Measurements from ENCODE around the gene APOB. TPM values are rescaled to one million over a fixed set of nuclear protein-coding genes. Genes with fewer than 3 reads are reported as not detected.

The APOB gene
- total RNA-seq, 1 experiment from 2014 or later, result 1.5 TPM

DNA sequence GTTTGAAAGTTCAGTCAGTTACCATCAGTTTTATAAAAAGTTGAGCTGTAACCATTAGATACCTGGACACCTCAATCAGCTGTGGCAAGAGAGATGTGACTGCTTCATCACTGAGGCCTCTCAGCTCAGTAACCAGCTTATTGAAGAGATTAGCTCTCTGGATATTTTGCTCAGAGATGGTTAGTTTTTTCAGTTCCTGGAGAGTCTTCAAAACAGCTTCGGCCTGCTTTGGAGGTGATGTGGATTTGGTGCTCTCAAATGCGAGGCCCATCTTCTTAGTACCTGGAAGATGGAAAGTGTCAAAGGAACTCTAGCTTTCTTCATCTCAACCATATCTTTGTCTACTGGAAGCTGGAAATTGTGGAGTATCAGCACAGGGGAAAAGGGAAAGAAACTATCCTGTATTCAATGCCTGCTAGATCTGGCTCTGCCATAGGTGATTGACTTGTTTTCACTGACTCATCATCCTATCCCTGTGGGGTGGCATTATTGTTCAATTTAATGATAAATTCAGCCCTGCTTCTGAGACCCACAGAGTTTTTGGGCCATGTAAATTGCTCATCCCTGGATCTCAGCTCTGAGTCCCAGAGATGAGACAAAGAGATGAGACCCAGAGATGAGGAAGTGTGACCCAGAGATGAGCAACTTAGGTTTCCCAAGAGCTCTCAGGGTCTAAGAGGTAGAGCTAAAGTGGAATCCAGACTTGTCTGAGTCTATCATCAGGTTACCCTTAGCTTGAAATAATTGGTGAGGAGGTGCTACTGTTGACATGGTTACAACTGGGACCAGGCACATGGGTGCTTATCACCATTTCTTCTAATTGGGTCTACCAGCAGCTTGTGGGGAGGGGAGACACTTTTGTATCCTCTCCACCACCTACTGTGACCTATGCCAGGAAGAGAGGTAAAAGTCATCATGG is 10.4 kb downstream of the APOB start (continued):
- TF ChIP-seq, protein P1, sequence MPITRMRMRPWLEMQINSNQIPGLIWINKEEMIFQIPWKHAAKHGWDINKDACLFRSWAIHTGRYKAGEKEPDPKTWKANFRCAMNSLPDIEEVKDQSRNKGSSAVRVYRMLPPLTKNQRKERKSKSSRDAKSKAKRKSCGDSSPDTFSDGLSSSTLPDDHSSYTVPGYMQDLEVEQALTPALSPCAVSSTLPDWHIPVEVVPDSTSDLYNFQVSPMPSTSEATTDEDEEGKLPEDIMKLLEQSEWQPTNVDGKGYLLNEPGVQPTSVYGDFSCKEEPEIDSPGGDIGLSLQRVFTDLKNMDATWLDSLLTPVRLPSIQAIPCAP (CRISPR knock-in tag; IDR thresholded peaks at IDR 0.05), result no peak
- TF ChIP-seq, protein P2, sequence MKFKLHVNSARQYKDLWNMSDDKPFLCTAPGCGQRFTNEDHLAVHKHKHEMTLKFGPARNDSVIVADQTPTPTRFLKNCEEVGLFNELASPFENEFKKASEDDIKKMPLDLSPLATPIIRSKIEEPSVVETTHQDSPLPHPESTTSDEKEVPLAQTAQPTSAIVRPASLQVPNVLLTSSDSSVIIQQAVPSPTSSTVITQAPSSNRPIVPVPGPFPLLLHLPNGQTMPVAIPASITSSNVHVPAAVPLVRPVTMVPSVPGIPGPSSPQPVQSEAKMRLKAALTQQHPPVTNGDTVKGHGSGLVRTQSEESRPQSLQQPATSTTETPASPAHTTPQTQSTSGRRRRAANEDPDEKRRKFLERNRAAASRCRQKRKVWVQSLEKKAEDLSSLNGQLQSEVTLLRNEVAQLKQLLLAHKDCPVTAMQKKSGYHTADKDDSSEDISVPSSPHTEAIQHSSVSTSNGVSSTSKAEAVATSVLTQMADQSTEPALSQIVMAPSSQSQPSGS (CRISPR knock-in tag; IDR thresholded peaks at IDR 0.05; ENCODE audit: borderline replicate concordance, low read depth), result no peak

DNA sequence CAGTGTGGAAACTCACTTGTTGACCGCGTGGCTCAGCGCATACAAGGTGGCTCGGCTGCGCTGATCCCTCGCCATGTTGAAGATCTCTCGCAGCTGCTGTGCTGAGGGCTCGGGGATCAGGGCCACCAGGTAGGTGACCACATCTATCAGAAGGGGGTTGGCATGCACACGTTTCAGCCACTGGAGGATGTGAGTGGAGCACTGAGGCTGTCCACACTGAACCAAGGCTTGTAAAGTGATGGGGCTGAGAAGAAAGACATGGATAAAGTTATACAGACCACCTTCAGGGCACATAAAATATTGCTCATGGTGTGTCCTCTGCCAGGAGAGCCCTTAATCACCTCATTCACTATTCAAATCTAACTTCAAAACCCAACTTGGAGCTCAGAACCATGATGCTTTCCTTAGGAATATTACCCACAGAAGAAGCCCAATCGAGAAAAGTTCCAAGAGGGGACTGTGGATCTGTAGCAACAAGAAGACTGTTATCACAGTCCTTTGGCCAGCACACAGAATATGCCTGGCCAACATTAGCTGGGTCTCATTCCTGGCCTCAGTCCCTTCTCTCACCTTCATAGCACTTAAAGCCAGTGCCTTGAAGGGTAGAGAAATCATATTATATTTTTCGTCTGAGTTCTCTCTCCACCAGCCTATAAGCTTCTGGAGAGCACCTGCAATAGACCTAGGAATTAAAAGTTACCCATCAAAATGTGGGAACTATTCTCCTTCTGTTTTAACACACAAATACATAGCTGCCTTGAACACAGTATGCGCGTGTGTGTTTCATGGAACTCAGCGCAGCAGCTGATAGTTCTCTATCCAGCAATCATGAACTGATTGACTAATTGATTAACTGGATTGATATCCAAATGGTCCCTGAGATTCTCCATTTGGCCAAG is 11.3 kb downstream of the APOB start:
- DNase-seq (ENCODE audit: low spot score) (no peak), ATAC-seq (no peak)
- Mint-ChIP-seq H3K9me3 (peaks cover 8% of the 10 kb centered on the region; the same call in 1 of the 2 replicates), H3K4me1 (no peaks in the 10 kb centered on the region), H3K36me3 (no peaks in the 10 kb centered on the region), H3K4me3 (no peak overlapping the region), H3K27me3 (ENCODE audit: low read depth) (no peaks in the 10 kb centered on the region), H3K27ac (no peak overlapping the region)
- CTCF ChIA-PET, result interaction anchor here (1.1 kb wide), 1 partner anchor 250 kb away, joined by 3 read pairs; no protein-coding TSS in a partner anchor
- POLR2A ChIA-PET, result no interaction called here
- TF ChIP-seq, protein P3, sequence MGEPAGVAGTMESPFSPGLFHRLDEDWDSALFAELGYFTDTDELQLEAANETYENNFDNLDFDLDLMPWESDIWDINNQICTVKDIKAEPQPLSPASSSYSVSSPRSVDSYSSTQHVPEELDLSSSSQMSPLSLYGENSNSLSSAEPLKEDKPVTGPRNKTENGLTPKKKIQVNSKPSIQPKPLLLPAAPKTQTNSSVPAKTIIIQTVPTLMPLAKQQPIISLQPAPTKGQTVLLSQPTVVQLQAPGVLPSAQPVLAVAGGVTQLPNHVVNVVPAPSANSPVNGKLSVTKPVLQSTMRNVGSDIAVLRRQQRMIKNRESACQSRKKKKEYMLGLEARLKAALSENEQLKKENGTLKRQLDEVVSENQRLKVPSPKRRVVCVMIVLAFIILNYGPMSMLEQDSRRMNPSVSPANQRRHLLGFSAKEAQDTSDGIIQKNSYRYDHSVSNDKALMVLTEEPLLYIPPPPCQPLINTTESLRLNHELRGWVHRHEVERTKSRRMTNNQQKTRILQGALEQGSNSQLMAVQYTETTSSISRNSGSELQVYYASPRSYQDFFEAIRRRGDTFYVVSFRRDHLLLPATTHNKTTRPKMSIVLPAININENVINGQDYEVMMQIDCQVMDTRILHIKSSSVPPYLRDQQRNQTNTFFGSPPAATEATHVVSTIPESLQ (CRISPR knock-in tag; IDR thresholded peaks at IDR 0.05), result no peak
- TF ChIP-seq PRRX2 (CRISPR knock-in tag; IDR thresholded peaks at IDR 0.05) (no peak), SMAD4 (CRISPR knock-in tag; IDR thresholded peaks at IDR 0.05) (no peak), ELF4 (CRISPR knock-in tag; IDR thresholded peaks at IDR 0.05; ENCODE audit: low read depth) (no peak), HMGA2 (CRISPR knock-in tag; IDR thresholded peaks at IDR 0.05) (no peak), ZNF416 (CRISPR knock-in tag; IDR thresholded peaks at IDR 0.05) (no peak)
- TF ChIP-seq, protein P4, sequence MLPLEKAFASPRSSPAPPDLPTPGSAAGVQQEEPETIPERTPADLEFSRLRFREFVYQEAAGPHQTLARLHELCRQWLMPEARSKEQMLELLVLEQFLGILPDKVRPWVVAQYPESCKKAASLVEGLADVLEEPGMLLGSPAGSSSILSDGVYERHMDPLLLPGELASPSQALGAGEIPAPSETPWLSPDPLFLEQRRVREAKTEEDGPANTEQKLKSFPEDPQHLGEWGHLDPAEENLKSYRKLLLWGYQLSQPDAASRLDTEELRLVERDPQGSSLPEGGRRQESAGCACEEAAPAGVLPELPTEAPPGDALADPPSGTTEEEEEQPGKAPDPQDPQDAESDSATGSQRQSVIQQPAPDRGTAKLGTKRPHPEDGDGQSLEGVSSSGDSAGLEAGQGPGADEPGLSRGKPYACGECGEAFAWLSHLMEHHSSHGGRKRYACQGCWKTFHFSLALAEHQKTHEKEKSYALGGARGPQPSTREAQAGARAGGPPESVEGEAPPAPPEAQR (CRISPR knock-in tag; IDR thresholded peaks at IDR 0.05), result no peak
- TF ChIP-seq, protein P5, sequence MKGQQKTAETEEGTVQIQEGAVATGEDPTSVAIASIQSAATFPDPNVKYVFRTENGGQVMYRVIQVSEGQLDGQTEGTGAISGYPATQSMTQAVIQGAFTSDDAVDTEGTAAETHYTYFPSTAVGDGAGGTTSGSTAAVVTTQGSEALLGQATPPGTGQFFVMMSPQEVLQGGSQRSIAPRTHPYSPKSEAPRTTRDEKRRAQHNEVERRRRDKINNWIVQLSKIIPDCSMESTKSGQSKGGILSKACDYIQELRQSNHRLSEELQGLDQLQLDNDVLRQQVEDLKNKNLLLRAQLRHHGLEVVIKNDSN (CRISPR knock-in tag; IDR thresholded peaks at IDR 0.05), result no peak

DNA sequence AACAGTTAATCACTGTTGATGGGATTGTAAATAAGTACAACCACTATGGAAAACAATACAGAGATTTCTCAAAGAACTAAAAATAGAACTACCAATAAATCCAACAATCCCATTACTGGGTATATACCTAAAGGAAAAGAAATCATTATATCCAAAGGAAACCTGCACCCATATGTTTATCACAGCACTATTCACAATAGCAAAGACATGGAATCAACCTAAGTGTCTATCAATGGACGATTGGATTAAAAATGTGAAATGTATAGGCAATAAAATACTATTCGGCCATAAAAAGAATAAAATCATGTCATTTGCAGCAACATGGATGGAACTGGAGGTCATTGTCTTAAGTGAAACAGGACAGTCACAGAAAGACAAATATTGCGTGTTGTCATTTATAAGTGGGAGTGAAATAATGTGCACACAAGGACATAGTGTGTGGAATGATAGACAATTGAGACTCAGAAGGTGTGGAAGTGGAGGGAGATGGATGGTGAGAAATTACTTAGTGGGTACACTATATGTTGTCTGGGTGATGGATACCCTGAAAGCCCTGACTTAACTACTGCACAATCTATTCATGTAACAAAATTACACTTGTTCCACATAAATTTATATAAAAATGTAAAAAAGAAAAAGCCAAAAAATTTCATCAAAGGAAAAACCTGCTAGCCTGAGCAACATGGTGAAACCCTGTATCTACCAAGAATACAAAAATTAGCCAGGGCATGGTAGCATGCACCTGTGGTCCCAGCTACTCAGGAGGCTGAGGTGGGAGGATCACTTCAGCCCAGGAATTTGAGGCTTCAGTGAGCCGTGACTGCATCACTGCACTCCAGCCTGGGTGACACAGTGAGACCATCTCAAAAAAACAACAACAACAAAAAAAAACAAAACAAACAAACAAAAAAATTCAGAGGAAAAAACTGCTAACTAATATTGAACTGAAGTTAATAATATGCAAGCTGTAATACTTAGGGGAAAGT is 12.6 kb downstream of the APOB start:
- no peaks in the 10 kb centered on the region for H3K4me1 Mint-ChIP-seq
- no peak for TF ChIP-seq NFE2L1 (CRISPR knock-in tag; IDR thresholded peaks at IDR 0.05)
- TF ChIP-seq, protein P6, sequence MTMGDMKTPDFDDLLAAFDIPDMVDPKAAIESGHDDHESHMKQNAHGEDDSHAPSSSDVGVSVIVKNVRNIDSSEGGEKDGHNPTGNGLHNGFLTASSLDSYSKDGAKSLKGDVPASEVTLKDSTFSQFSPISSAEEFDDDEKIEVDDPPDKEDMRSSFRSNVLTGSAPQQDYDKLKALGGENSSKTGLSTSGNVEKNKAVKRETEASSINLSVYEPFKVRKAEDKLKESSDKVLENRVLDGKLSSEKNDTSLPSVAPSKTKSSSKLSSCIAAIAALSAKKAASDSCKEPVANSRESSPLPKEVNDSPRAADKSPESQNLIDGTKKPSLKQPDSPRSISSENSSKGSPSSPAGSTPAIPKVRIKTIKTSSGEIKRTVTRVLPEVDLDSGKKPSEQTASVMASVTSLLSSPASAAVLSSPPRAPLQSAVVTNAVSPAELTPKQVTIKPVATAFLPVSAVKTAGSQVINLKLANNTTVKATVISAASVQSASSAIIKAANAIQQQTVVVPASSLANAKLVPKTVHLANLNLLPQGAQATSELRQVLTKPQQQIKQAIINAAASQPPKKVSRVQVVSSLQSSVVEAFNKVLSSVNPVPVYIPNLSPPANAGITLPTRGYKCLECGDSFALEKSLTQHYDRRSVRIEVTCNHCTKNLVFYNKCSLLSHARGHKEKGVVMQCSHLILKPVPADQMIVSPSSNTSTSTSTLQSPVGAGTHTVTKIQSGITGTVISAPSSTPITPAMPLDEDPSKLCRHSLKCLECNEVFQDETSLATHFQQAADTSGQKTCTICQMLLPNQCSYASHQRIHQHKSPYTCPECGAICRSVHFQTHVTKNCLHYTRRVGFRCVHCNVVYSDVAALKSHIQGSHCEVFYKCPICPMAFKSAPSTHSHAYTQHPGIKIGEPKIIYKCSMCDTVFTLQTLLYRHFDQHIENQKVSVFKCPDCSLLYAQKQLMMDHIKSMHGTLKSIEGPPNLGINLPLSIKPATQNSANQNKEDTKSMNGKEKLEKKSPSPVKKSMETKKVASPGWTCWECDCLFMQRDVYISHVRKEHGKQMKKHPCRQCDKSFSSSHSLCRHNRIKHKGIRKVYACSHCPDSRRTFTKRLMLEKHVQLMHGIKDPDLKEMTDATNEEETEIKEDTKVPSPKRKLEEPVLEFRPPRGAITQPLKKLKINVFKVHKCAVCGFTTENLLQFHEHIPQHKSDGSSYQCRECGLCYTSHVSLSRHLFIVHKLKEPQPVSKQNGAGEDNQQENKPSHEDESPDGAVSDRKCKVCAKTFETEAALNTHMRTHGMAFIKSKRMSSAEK (CRISPR knock-in tag; IDR thresholded peaks at IDR 0.05; ENCODE audit: borderline replicate concordance), result no peak
- TF ChIP-seq ZNF423 (CRISPR knock-in tag; IDR thresholded peaks at IDR 0.05), result no peak
- TF ChIP-seq, protein P7, sequence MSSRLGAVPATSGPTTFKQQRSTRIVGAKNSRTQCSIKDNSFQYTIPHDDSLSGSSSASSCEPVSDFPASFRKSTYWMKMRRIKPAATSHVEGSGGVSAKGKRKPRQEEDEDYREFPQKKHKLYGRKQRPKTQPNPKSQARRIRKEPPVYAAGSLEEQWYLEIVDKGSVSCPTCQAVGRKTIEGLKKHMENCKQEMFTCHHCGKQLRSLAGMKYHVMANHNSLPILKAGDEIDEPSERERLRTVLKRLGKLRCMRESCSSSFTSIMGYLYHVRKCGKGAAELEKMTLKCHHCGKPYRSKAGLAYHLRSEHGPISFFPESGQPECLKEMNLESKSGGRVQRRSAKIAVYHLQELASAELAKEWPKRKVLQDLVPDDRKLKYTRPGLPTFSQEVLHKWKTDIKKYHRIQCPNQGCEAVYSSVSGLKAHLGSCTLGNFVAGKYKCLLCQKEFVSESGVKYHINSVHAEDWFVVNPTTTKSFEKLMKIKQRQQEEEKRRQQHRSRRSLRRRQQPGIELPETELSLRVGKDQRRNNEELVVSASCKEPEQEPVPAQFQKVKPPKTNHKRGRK (CRISPR knock-in tag; IDR thresholded peaks at IDR 0.05; ENCODE audit: borderline replicate concordance), result no peak
- no peak for TF ChIP-seq ZNF416 (CRISPR knock-in tag; IDR thresholded peaks at IDR 0.05)
- no peak for TF ChIP-seq CBFB (CRISPR knock-in tag; IDR thresholded peaks at IDR 0.05; ENCODE audit: low read depth)

More for the DNA sequence above, 12.6 kb downstream of the APOB start:
- Mint-ChIP-seq H3K27ac (no peak overlapping the region), H3K9me3 (peaks cover 5% of the 10 kb centered on the region; the same call in 1 of the 2 replicates), H3K27me3 (ENCODE audit: low read depth) (no peaks in the 10 kb centered on the region), H3K4me3 (no peak overlapping the region), H3K36me3 (no peaks in the 10 kb centered on the region)
- ATAC-seq (no peak), DNase-seq (ENCODE audit: low spot score) (no peak)
- CTCF ChIA-PET, result no interaction called here
- POLR2A ChIA-PET, result no interaction called here
